ENCODE data around the gene CPNE2.

The CPNE2 gene

DNA sequence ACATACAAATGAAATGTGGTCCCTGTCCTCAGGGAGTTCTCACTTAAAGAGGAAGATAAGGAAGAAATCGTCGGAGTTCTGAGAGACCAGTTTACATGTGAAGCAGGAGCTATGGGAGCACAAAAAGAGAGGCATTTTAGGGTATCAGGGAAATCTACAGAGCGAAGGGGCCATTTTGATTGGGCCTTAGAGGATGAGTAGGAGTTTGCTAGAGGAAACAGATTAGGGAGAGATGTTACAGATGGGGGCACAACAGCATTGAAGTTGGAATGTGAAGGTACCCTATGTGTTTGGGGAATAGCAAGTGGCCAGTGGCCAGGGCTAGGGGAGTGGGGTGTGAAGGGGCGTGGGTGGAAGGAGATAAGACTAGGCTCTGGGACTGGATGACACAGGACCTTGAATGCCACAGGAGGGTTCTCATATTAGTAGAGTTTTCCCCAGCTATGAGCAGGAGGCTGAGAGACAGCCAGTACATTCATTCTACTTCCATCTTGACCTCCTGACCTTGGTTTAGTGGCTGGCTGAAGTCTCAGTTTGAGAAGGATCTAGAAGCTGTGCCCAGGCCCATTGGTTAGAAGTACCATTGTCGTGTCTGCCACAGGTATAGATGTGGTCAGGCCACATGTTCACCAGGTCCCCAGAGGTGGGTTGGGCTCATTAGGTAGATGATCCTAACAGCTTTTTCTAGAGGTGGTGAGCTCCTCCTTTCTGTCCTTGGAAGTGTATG lies 34.8 kb downstream of the CPNE2 start:
- no peak overlapping the region for H3K4me3 ChIP-seq (ENCODE audit: low read depth, low read length)
- no peaks in the 10 kb centered on the region for H3K9me3 ChIP-seq
- no peaks in the 10 kb centered on the region for H3K27me3 ChIP-seq
- no peak for DNase-seq
- H3K36me3 ChIP-seq, result no peaks in the 10 kb centered on the region
- TF ChIP-seq, protein P1, sequence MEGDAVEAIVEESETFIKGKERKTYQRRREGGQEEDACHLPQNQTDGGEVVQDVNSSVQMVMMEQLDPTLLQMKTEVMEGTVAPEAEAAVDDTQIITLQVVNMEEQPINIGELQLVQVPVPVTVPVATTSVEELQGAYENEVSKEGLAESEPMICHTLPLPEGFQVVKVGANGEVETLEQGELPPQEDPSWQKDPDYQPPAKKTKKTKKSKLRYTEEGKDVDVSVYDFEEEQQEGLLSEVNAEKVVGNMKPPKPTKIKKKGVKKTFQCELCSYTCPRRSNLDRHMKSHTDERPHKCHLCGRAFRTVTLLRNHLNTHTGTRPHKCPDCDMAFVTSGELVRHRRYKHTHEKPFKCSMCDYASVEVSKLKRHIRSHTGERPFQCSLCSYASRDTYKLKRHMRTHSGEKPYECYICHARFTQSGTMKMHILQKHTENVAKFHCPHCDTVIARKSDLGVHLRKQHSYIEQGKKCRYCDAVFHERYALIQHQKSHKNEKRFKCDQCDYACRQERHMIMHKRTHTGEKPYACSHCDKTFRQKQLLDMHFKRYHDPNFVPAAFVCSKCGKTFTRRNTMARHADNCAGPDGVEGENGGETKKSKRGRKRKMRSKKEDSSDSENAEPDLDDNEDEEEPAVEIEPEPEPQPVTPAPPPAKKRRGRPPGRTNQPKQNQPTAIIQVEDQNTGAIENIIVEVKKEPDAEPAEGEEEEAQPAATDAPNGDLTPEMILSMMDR (IDR thresholded peaks at IDR 0.05; ENCODE audit: low read depth, low read length), result no peak
- no peaks in the 10 kb centered on the region for H3K4me1 ChIP-seq

DNA sequence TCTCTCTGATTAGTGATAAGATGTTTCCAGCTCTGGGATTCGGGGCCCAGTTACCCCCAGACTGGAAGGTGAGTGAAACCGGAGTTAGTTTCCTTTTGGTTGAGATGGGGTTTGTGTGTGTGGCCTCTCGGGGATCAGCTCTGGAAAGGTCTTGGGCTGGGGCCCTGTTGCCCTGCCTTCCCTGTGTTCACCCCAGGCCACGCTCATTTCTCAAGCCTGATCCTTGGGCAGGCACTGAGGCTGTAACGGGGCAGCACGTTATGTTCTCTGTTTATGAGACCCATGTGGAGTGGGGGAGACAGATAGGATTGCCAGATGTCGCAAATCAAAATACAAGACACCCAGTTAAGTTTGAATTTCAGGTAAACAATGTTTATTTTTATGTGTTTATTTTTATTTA lies 35.5 kb downstream of the CPNE2 start:
- Histone ChIP-seq H3K36me3 (no peaks in the 10 kb centered on the region), H3K4me3 (ENCODE audit: low read depth, low read length) (no peak overlapping the region), H3K9me3 (no peaks in the 10 kb centered on the region), H3K27me3 (no peaks in the 10 kb centered on the region), H3K4me1 (no peaks in the 10 kb centered on the region)
- TF ChIP-seq, protein P1 (IDR thresholded peaks at IDR 0.05; ENCODE audit: low read depth, low read length), result no peak
- DNase-seq, result no peak

DNA sequence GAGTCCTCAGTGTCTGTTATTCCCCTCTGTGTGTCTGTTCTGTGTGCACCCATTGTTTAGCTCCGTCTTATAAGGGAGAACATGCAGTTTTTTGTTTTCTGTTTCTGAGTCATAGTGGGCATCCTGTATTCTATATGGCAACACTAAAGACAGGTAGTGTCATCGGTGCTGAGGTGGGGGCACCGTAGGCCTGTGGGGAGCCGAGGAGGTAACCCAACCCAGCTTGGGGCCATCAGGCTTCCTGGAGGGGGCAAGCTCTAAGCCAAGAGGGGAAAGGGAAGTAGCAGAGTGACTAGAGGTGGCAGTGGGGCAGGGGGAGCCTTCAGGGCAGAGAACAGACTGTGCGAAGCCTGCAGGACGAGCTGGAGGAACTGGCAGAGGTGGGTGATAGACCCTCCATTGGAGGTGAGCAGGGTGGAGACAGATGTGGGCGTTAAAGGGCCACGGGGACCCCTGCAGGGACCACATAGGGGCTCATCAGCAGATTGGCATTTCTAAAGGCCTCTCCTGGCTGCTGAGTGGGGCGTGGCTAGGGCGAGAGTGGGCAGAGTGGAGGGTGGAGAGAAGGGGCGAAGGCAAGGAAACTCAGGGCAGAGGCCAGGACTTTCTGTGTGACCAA lies 36.5 kb downstream of the CPNE2 start:
- TF ChIP-seq, protein P1 (IDR thresholded peaks at IDR 0.05; ENCODE audit: low read depth, low read length), result no peak
- no peak for DNase-seq
- Histone ChIP-seq H3K4me1 (no peaks in the 10 kb centered on the region), H3K27me3 (no peaks in the 10 kb centered on the region), H3K9me3 (no peaks in the 10 kb centered on the region), H3K36me3 (no peaks in the 10 kb centered on the region), H3K4me3 (ENCODE audit: low read depth, low read length) (no peak overlapping the region)

DNA sequence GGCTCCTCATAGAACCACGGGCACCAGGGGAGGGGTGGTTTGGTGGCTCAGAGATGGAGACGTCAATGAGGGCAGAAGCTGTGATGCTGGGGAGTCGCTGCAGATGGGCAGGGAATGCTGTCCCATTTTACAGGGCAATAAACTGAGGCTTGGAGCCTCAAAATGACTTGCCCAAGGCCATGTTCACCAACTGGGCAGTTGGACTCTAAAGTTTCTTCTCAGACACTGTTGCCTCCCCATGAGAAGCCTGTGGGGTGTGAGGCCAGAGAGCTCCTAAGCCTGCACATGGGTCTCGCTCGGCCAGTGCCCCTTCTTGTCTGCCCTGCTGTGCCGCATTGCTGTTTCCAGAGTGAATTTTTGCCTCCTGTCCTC lies 38.6 kb downstream of the CPNE2 start:
- Histone ChIP-seq H3K36me3 (no peaks in the 10 kb centered on the region), H3K4me3 (ENCODE audit: low read depth, low read length) (no peak overlapping the region), H3K4me1 (no peaks in the 10 kb centered on the region), H3K27me3 (no peaks in the 10 kb centered on the region), H3K9me3 (no peaks in the 10 kb centered on the region)
- TF ChIP-seq, protein P1 (IDR thresholded peaks at IDR 0.05; ENCODE audit: low read depth, low read length), result no peak
- DNase-seq, result no peak

DNA sequence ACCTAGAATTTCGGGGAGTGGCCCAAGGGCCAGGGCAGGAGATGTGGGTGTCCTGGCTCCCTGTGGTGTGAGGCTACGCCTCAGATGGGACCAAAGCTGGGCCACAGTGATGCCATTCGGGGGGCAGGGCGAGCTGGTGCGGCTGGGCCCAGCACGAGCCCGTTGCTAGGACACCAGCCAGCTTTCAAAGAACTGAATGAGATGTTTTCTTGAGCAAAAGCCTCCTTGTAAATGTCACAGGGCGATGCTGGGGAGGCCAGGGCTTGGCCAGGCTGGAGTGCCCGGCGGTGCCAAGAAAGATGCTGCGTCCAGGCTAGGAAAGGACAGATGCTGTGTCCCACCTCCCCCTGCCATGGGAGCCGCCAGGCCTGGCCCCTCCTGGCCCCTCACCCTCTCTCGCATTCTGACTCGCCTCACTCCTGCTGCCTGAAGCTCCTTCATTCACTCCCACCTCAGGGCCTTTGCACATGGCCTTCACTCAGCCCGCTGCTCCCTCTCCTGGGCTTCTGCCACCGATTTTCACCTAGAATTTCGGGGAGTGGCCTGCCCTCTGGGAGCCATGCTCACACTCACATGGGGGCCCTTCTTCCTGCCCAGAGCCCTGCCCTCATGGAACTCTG lies 39.1 kb downstream of the CPNE2 start:
- no peak for DNase-seq
- no peaks in the 10 kb centered on the region for H3K27me3 ChIP-seq
- no peak overlapping the region for H3K4me3 ChIP-seq (ENCODE audit: low read depth, low read length)
- no peaks in the 10 kb centered on the region for H3K36me3 ChIP-seq
- H3K4me1 ChIP-seq, result no peaks in the 10 kb centered on the region
- H3K9me3 ChIP-seq, result no peaks in the 10 kb centered on the region
- TF ChIP-seq, protein P1 (IDR thresholded peaks at IDR 0.05; ENCODE audit: low read depth, low read length), result no peak

DNA sequence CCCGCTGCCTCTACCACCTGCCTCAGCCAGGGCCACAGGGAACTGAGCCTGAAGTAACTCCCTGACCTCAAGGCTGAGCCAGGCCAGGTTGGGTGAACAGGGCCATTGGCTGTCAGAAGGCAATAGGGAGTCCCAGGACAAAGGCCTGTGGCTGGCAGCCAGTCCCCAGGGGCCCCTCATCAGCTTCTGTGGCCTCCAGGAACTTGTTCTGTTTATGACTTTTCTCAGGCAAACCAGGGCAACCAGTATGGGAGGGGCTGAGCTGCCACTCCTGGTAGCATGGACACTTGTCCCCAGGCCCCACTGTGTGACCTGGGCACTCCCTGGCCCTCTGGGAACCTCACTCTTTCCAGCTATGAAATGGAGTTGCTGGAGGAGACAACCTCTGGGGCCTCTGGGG lies 40.1 kb downstream of the CPNE2 start:
- TF ChIP-seq, protein P1 (IDR thresholded peaks at IDR 0.05; ENCODE audit: low read depth, low read length), result no peak
- no peaks in the 10 kb centered on the region for H3K27me3 ChIP-seq
- no peaks in the 10 kb centered on the region for H3K9me3 ChIP-seq
- H3K36me3 ChIP-seq, result no peaks in the 10 kb centered on the region
- H3K4me3 ChIP-seq (ENCODE audit: low read depth, low read length), result no peak overlapping the region
- no peaks in the 10 kb centered on the region for H3K4me1 ChIP-seq
- peak; percentile 46 for DNase-seq

All from BE2C (cell line).